Body of pancreas (tissue), 4 donors: ENCODE data around the gene TRA2B.

ENCODE experiments used
- POLR2A ChIP-seq, 3 donors: fragments of 450-650 bp; IDR thresholded peaks; one replicate each; pipeline ENCODE4 v1.6.1; 2016; ENCODE audit warnings: antibody characterized with exemption in 3 of 3, mild to moderate bottlenecking in 2 of 3
- TF ChIP-seq, protein P1 (sequence below), 7 experiments: fragments of 450-650 bp in 4 of 7; fragments of 200-600 bp in 3 of 7; sonication (generic) in 3 of 7; IDR thresholded peaks; one replicate each; pipeline ENCODE4 v1.5.1; 2016 to 2019; ENCODE audit warnings: antibody characterized with exemption in 7 of 7

DNA sequence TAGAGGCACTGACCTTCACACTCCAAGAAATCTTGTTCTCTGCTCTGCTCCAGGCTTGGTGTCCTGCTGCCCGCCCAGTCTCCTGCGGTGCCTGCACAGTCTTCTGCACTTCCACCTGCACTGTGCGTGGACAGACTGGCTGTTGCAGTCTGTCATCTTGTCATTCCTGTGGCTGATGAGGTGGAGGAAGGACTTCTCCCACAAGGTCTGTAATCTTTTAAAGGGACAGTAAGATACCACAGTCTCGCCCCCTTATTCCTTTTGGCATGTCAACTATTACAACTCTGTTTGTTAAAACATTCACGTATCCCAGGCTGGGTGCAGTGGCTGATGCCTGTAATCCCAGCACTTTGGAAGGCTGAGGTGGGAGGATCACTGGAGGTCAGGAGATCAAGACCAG, 58.9 kb downstream of the TRA2B start:
- TF ChIP-seq, protein P1, sequence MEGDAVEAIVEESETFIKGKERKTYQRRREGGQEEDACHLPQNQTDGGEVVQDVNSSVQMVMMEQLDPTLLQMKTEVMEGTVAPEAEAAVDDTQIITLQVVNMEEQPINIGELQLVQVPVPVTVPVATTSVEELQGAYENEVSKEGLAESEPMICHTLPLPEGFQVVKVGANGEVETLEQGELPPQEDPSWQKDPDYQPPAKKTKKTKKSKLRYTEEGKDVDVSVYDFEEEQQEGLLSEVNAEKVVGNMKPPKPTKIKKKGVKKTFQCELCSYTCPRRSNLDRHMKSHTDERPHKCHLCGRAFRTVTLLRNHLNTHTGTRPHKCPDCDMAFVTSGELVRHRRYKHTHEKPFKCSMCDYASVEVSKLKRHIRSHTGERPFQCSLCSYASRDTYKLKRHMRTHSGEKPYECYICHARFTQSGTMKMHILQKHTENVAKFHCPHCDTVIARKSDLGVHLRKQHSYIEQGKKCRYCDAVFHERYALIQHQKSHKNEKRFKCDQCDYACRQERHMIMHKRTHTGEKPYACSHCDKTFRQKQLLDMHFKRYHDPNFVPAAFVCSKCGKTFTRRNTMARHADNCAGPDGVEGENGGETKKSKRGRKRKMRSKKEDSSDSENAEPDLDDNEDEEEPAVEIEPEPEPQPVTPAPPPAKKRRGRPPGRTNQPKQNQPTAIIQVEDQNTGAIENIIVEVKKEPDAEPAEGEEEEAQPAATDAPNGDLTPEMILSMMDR (IDR thresholded peaks at IDR 0.05) = no peak
- no peak for TF ChIP-seq POLR2A (IDR thresholded peaks at IDR 0.05)
